Stimulated activated CD4-positive, alpha-beta T cell treated with anti-CD3 and anti-CD28 coated beads, Interleukin-15, amount 100 ng/mL, for 48 hours (primary cell): ENCODE measurements around the gene TTBK2.
"Not testable (repeated sequence)": the region's sequence is repeated elsewhere in the genome, so short reads cannot be mapped to it uniquely, and the experiment has no call there.

Experiments
- DNase-seq, 2 donors: peaks; one replicate each; pipeline ENCODE4 v3.0.0-alpha.2; 2020; ENCODE audit warnings: low read depth in 2 of 2

TTBK2 gene

DNA sequence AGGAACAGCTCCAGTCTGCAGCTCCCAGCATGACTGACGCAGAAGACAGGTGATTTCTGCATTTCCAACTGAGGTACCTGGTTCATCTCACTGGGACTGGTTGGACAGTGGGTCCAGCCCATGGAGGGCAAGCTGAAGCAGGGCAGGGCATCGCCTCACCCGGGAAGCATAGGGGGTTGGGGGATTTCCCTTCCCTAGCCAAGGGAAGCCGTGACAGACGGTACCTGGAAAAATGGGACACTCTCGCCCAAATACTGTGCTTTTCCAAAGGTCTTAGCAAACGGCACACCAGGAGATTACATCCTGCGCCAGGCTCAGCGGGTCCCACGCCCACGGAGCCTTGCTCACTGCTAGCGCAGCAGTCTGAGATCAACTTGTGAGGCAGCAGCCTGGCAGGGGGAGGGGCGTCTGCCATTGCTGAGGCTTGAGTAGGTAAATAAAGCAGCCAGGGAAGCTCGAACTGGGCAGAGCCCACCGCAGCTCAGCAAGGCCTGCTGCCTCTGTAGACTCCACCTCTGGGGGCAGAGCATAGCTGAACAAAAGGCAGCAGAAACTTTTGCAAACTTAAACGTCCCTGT, 156.3 kb downstream of the TTBK2 start:
- not testable (repeated sequence) for DNase-seq

DNA sequence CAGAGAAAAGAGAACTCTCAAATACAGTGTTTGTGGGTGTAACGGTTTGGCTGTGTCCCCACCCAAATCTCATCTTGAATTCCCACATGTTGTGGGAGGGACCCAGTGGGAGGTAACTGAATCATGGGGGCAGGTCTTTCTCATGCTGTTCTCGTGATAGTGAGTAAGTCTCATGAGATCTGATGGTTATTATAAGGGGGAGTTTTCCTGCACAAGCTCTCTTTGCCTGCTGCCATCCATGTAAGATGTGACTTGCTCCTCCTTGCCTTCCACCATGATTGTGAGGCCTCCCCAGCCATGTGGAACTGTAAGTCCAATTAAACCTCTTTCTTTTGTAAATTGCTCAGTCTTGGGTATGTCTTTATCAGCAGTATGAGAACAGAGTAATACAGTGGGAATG, 158.8 kb downstream of the TTBK2 start:
- DNase-seq: not testable (repeated sequence)

DNA sequence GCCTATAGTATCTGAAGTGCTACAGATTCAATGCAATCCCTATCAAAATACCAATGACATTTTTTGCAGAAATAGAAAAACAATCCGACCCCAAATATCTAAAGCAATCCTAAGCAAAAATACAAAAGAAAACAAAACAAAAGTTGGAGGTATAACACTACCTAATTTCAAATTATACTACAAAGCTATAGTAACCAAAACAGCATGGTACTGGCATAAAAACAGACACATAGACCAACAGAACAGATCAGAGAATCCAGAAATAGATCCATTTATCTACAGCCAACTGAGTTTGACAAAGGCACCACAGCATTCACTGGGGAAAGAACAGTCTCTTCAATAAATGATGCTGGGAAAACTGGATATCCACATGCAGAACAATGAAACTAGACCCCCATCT, 159.8 kb downstream of the TTBK2 start:
- no peak for DNase-seq

DNA sequence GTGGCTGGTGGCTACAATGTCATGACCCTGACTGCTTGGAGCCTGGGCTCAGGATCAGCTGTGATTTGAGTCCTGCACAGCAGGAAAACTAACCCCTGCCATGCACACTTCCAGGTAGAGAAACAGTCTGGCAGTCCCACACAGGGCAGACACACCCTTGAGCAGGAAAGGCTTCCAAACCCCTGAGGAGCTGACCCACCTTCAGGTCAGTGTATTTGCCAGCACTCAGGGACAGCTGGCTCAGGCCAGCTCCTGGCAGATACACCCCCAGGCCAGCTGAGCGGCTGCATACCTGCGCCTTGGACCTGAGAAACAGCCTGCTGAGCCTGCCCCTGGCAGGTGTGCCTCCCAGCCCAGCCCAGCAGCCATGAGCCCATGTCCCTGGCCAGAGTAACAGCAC, 161.5 kb downstream of the TTBK2 start:
- DNase-seq: no peak

DNA sequence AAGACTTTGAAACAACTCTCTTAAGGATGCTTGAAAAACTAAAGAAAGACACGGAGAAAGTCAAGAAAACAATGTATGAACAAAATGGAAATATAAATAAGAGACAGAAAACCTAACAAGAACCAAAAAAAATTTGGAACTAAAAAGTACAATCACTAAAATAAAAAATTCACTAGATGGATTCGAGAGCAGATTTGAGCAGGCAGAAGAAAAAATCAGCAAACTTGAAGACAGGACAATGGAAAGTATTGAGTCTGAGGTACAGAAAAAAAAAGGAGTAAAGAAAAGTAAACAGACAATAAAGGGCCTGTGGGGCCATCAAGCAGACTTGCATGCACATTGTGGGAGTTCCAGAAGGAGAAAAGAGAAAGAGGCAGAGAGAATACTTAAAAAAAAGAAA, 170.3 kb downstream of the TTBK2 start:
- DNase-seq: no peak

DNA sequence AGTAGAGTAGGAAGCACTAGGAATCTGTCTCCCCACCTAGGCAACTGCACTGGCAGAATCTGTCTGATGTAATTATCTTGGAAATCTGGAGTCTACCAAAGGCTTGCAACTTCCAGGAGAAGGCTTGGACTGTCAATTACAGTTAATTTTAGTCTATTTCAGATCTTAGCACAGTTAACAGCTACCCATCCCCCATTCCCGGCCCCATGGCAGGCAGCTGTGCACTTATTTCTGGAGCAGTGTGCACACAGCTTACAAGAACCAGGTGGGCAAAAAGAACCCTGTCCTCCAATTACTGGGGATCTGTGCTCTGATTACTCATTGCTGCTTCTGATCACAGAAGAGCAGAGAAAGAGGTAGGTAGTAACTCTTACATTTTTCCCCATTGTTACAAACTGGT, 171.3 kb downstream of the TTBK2 start:
- DNase-seq: no peak

DNA sequence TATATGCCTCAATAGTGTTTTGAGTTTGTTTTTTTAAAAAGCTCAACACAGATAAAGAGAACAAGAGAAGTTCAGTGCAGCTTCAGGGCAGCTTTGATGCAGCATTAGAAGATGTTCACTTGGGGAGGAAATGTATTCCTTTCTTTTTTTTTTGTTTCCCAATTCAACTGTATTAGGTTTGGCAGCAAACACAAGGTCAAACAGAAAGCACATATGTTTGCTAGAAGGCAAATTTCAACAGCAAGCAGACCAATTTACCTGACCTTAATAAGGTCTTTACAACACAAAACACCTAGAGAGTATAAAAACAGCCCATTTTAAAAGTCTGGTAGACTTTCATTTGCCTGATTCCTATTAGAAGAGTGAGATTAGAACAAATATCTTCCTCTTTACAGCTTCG, 176.4 kb downstream of the TTBK2 start:
- DNase-seq: no peak

DNA sequence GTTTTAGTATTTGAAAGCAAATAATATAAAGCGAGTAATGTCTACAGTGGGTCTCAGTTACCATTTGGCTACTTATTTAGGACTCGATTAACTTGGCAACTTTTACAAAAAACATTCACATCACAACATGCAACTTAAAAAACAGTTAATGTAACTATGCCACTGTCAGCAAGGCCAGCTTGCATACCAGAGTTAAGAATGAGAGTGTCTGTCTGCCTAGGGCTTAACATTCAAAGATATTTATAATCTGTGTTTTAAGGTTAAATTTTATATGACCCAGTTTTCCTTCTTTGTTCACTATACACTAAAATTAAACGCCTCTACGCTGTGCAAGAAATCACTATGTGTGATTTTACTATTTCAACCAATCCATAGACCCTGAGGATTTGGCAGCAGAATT, 178.4 kb downstream of the TTBK2 start:
- DNase-seq: no peak

DNA sequence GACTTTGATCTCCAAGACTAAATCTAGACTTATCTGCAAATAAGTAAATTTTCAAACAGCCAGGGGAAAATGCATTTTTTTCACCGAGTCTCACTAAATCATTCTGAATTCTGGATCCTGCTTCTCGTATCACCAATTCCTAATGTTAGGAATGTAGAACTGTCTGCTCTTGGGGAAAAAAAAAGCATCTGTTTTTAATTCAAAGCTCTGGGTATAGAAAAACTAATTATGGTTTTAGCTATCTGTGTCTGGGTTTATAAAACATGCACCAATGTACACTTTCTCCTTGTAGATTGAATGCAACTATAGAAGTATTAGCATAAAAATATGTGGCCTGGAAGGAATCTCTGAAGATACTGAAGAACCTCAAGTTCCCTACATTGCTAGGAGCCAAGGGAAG, 178.9 kb downstream of the TTBK2 start:
- no peak for DNase-seq

DNA sequence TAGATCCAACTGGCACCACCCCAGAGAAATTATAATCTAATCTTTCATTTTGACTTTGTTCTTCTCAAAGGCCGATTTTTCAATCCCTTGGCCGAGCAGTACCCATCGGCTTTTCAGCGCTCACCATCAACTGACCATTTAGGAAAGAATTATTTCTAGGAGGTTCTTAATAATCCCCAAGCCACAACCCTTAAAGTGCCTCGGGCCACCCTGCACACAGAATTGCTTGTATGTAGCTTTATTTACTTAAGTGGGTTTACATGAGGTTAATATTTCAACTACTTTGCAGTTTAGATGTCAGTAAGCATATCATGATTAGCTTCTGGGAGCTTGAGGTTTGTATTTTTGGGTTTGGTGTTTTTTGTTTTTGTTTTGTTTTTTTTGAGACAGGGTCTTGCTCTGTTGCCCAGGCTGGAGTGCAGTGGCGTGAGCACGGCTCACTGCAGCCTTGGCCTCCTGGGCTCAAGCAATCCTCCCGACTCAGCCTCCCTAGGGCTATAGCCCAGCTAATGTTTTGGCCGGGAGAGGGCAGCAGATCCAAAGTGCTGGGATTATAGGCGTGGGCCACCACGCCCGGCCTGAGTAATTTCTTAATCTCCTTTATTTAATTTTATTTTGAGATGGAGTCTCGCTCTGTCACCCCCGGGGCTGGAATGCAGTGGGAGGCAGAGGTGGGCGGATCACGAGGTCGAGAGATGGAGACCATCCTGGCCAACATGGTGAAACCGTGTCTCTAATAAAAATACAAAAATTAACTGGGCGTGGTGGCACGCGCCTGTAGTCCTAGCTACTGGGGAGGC, 182.8 kb downstream of the TTBK2 start:
- no peak for DNase-seq

DNA sequence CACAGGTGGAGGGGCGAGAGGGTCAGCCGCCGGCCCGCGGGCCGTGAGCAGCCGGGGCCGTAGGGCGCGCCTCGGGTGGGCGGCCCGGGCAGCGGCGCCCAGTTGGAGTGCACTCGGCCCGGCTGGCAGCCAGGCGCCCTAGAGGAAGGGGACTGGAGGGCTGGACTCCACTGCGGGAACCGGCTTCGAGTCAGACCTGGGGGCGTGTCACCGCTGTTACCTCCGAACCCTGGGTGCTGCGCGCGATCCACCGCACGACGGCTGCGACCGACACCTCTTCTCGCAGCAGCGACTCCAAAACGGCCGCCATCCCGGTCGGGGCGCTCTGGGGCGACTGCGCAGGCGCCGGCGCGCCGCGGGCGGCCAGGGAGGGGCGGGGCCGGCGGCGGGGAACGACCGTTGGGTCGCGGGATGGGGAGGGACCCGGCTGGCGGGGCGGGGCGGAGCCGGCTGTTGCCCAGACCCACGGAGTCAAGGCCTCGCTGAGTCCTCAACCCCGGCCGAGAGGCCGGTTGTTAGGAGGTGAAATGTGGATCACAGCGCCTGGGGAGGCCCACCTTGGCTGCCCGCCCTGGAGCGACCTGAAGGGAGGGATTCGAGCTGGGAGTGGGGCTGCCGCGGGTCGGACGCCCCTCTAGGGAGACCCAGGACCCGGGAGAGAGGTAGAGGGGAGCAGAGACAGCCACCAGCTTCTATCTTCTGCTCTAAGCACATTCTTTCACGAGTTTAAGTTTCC, 183.6 kb downstream of the TTBK2 start, which contains the start of gene CDAN1:
Gene CDAN1, minus strand, starts transcription at position 336 of the 736 bp plus-strand sequence. Its CDS starts 26 bp downstream, at position 310.
- DNase-seq: peak; percentile 79 to 93

DNA sequence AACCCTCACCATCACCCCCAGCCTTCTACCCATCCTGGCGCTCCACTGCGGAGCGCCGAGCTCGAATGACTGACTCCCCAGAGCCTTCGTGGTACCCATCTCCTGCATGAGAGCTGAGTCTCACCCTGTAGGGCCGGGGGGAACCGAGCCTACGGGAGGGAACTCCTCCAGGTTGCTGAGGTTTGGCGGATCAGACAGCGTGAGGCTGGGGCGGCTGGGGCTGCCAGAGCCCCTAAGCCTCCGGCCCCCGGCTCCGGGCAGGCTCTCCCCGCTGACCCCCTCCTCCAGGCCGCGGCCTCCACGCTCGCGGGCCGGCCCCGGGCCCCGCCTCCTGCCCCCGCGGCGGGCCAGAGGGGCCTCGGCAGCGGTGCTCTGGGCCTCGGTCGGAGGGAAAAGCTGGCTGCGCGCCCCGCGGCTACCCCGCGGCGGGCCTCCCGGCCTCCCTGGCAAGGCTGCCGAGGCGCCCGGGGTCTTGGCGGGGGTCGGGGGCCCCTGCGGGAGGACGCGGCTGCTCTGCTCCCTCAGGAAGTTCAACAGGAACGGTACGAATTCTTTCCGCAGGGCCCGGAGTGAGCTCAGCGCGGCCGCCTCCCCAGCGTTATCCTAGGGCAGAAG, 184.3 kb downstream of the TTBK2 start:
- DNase-seq: no peak

DNA sequence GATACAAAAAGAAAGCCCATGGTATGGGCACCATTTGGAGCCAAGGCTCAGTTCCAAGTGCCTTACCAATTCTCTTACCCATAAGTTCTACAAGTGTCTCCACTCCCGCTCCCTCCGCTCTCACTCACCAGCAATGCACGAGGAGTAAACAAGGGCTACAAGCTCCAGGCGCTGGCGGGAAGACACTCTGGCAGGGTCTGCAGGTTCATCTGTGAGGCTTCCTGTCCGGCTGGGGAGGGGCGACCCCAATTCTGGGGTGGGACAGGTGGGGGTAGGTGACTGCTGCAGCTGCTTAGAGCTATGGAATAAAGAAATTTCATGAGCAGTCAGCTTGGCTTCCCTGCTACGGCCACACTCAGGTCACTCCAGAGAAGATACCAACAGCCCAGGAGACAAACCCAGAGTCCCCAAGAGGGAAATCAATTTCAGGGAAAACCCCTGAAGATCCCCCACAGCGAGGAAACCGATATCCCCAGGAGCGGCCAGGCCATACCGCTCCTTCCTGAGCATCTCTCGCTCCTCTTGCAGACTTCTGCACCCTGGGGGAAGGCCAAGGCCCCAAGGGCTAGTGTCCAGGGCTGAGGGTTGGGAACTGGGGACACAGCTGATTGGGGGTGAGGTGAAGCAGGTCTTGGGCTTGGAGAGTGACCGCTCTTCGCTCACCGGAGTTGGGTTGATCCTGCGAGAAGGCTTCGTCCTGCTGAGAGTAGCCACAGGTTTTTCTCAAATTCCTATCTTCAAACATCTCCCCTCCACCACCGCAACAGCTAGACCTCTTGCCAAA, 185.0 kb downstream of the TTBK2 start:
- DNase-seq: no peak

DNA sequence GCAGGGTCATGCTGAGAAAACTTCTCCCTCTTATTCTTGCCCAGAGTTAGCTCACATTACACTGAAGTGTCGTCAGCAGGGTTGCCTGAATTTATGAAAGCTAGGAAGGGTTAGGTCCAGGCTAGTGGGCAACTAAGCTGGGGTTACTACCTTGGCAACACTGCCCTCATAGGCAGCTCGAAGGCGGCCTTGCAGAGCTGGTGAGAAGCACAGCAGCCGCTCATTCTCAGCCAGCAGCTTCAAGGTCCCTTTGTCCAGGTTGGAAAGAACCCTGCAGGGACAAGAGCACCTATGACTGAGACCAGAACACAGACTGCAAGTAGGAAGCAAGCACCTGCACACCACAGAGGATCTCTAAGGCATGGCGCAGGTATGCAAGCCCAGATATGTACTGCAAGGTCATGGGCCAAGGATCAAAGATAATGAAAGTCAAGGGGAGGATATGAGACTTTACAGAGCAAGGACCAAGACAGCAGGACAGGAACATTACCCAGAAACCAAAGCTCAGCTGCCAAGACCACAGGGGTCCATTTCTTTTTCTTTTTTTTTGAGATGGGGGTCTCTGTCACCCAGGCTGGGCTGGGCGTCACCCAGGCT, 186.4 kb downstream of the TTBK2 start:
- no peak for DNase-seq

DNA sequence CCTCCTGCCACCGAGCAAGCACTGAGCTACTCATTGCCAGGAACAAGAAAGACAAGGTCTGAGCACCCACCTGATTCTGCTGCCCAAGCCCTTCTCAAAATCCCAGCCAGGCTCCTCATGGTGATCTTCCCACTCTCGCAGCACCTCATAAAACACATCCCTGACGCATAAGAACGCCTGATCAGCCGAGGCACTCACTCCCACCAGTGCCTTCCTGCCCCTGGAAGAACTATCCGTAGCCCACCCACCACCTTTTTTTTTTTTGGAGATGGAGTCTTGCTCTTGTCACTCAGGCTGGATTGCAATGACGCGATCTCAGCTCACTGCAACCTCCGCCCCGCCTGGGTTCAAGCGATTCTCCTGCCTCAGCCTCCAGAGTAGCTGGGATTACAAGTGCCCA, 187.6 kb downstream of the TTBK2 start:
- DNase-seq: no peak

DNA sequence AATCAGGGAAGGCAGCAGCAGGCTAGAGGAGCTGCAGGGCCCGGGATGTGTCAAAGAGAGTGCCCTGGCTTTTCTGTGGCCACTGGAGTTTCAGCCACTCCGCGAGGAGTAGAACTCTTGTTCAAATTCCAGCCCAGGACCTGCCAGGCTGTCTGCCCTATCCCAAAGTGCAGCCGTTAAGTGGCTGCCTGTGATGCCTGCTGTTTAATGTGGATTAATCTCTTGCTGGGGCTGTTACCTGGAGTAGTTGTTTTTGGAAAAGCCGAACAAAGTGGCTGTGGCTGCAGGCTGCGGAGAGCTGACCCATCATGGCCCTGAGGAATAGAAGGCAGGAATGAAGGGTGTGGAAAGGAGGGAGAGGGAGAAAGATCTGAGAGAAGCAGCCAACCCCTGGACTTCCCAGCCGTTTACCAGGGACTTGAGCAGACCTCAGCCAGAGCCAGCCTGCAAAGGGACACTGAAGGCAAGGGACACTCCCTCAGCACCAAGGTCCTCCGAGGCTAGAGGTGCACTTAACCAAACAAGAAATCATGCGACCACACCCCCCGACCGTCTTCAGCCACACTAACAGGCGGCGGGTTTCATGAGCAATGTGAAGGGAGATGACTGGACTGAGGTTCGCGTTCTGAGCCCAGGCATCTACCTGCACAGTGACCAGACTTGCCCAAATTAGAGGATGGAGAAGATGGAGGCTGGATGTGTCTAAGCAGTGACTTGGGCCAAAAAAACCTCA, 188.3 kb downstream of the TTBK2 start:
- no peak for DNase-seq

DNA sequence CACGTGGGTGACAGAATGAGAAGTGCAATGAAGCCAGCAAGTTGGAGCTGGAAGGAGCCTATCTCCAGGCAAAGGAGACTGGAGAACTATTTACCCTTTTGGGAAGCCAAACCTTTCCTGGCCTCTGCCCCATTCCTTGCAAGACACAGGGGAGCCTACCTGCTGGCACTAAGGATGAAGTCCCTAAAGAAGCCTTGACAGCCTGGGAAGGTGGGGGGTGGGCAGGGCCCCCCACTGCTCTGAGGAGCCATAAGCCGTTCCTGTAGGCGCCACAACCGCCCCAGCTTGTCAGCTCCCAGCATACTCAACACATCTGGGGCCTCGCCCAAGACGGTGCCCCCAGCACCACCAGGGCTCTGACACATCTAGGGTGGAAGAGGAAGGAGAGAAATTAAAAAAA, 189.1 kb downstream of the TTBK2 start:
- no peak for DNase-seq

DNA sequence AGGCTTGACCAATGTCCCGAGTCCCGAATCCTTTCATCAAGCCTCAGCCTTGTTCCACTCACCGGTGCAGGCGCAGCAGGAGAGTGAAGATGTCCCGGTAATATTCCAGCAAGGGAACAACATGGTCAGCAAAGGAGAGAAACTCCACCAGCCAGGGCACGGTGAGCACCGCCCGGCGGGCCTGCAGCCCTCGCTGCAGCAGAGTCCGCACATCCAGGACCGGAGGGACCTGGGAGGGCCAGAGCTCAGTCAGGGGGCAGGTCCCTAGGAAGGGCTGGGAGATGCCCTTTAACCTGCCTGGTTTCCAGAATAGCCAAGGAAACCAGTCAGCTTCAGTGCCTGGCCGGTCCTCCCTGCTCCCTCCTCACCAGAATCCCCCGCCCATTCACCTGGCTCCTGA, 190.0 kb downstream of the TTBK2 start:
- DNase-seq: no peak

DNA sequence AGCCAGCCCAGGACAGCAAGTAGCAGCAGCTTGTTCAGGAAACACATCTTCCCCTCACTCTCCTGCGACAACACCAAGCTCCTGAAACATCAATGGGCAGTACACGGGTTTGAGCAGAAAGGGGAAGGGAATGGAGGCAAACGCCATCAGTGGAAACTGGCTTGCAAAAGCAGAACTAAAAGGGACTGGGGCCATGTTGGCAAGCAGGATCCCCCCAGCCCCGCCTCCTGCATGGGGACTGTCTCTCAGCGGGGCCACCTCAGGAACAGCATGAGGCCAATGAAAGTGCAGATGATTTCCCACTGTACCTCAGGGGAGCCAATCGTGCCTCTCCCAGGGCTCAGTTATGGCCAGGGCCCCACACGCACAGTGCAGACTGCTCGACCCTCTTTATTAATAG, 190.4 kb downstream of the TTBK2 start:
- DNase-seq: no peak

DNA sequence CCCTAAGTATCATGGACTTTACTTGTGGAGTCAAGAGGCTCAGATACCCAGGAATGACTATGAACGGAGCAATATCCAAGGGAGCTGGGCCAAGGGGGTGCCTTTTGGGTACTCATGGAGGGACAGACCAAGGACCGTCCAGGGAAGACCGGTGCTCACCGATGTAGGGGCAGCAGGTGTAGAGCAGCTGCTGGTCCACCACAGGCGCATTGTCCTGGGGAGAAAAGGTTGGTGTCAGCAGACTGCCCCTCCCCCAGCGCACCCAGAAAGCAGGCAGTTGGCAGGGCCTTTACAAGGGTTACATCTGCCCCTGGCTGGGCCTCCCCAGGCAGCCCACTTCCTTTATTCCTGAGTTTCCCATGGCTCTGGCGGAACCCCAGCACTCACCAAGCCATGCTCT, 191.2 kb downstream of the TTBK2 start:
- no peak for DNase-seq

DNA sequence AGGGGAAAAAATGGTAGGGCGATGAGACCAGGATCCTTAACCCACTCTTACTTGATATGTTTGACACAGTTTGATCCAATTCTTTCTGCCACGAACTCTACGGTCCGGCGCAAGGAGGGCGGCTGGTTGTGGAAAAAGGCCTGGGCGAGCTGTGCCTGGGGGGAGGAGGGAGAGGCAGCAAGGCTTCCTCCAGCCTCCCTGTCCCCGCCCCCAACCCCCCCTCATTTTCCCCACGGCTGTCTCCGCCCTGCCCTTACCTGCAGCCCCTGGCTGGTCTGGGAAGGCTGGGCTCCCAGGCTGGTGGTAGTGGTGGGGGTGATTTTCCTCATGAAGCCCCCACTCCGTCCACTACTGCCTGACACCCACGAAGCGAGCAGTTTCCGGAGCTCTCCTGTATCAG, 191.6 kb downstream of the TTBK2 start:
- no peak for DNase-seq
